A549 treated with CORT108297 at 1 μM for 4 hours (cell line): Measurements from ENCODE around the gene SCRN1. TPM values are rescaled to one million over a fixed set of nuclear protein-coding genes. Genes with fewer than 3 reads are reported as not detected.

ENCODE experiments used
- total RNA-seq: library from RNA; stranded (reverse); fragments of 200-300 nt; extraction: Qiagen RNA extraction; gene quantifications from 5 replicates; pipeline ENCODE4 v1.2.3, GENCODE V29; 2022

The SCRN1 gene
- total RNA-seq, result 50.4 to 66.4 TPM (median 61.2 TPM) in 5 replicates

GRCh38 chr7:29989257-29989995, at the start of gene SCRN1:
Gene SCRN1 (minus strand): TSS chr7:29989801. CDS start chr7:29969067, 20,734 bp downstream.

GRCh38 chr7:30028216-30028748, 38.7 kb upstream of the SCRN1 start, which contains the start of gene PLEKHA8:
Gene PLEKHA8 (plus strand): TSS chr7:30028412. CDS start chr7:30028763, 351 bp downstream.

GRCh38 chr7:30026229-30027064, 36.8 kb upstream of the SCRN1 start, which contains the start of gene FKBP14:
Gene FKBP14 (minus strand): TSS chr7:30026702. CDS start chr7:30026508, 194 bp downstream.

Other genes with a start within 250 kb of the SCRN1 start
- 0.45 to 0.55 TPM (median 0.52 TPM) in 5 replicates for gene WIPF3, start 183.3 kb downstream of the SCRN1 start, total RNA-seq
- gene FKBP14, start 36.9 kb upstream of the SCRN1 start, total RNA-seq, result 6.6 to 9.6 TPM (median 9.3 TPM) in 5 replicates
- gene PLEKHA8, start 38.6 kb upstream of the SCRN1 start, total RNA-seq, result 5.4 to 6.3 TPM (median 5.7 TPM) in 5 replicates
- gene MTURN, start 145.2 kb upstream of the SCRN1 start, total RNA-seq, result 4.1 to 5.6 TPM (median 5.3 TPM) in 5 replicates